ENCODE data around the gene CEP164.
A peak's percentile ranks its signal among the peaks of the same experiment; 100 is the strongest.

CEP164 gene

GRCh38 chr11:117419482-117420142 is 92.0 kb downstream of the CEP164 start:
- no peak for DNase-seq (ENCODE audit: low read depth in 2 of 2)

DNA sequence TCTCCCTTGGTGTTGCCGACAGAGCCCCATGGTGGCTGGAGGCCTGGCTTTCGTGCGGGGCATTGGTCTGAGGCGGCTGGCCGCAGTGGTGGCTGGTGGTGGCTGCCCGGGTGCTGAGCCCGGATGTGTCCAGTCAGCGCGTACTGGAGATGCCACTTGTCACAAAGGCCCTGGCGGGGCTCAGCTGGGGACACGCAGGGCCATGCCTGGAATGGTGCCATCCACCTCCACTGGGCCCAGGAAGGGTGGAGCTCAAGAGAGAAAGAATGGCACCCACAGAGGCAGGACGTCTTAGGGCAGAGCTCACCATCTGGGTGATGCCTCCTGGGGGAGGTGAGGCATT is 92.5 kb downstream of the CEP164 start:
- no peak for DNase-seq (ENCODE audit: low read depth in 2 of 2)

DNA sequence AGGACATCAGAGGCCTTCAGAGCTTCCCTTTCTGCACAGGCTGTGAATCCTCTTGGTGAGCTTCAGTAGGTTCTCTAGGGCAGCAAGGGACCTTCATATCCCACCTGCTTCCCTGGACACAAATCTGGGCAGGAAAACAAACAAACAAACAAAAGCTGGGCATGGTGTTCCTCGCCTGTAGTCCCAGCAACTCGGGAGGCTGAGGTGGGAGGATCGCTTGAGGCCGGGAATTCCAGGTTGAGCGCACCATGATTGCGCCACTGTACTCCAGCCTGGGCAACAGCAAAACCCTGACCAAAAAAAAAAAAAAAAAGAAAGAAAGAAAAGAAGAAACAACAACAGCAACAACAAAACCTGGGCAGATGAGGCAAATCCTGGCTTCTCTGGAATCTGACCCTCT is 92.9 kb downstream of the CEP164 start:
- no peak for DNase-seq (ENCODE audit: low read depth in 2 of 2)

DNA sequence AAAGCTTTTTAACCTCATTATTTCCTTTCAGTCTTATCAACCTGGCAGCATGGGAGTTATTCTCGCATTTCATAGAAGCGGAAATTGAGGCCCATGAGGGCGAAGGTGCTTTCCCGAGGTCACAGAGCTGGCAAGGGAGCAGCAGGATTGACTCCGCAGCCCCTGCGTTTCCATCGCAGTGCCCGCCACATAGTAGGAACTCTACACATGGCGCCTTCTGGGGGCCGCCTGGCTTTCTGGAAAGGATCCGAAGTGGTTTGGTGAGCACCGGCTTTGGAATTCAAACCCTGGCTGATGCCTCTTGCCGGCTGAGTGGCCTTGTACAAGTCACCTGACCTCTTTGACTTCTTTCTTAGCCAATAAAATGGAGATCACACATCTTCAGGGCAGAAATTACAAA is 93.4 kb downstream of the CEP164 start:
- no peak for DNase-seq (ENCODE audit: low read depth in 2 of 2)

GRCh38 chr11:117421476-117421875 is 93.8 kb downstream of the CEP164 start:
- DNase-seq (ENCODE audit: low read depth in 2 of 2), result no peak

- no peak for DNase-seq (ENCODE audit: low read depth in 2 of 2)
These were observed 95.5 kb downstream of the CEP164 start for GRCh38 chr11:117423046-117423575.

GRCh38 chr11:117424781-117425180 is 97.1 kb downstream of the CEP164 start:
- DNase-seq (ENCODE audit: low read depth in 2 of 2), result no peak

GRCh38 chr11:117425679-117426296 is 98.1 kb downstream of the CEP164 start:
- DNase-seq (ENCODE audit: low read depth in 2 of 2), result no peak

DNA sequence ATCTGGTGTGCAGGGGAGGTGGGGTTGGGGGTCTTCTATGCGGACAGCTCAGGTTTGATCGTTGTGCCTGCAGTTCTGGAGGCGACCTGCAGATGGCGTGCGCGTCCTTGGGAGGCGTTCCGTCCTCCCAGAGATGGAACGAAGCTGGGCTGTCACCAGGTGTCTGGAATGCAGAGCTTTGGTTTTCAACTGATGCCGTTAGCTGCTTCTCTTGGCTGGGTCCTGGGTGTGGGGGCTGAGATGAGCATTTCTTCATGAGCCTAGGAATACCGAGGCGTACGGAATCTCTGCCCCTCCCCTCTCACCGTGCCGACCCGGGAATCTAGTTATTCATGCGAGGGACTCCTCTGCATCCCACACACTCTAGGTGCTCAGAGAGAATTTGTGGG is 98.6 kb downstream of the CEP164 start:
- DNase-seq (ENCODE audit: low read depth in 2 of 2), result peak; percentile 44 to 68

DNA sequence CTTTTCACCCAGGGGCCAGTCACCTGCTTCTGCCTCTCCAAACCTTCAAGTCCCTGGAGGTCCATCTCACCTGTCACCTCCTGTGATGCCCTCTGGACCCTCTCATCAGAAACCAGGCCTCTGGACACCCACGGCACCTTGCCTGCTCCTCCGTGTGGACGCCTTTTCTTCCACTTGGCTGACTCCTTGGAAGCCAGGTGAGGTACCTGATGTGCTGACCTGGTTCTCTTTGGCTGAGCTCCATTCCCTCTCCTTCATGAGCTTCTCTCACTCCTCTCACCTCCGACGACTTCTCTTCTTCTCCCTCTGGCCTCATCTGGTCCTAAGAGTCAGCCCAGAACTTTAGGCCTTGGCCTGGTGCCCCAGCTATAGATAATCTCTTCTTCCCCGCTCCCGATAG is 99.3 kb downstream of the CEP164 start:
- DNase-seq (ENCODE audit: low read depth in 2 of 2), result no peak

DNA sequence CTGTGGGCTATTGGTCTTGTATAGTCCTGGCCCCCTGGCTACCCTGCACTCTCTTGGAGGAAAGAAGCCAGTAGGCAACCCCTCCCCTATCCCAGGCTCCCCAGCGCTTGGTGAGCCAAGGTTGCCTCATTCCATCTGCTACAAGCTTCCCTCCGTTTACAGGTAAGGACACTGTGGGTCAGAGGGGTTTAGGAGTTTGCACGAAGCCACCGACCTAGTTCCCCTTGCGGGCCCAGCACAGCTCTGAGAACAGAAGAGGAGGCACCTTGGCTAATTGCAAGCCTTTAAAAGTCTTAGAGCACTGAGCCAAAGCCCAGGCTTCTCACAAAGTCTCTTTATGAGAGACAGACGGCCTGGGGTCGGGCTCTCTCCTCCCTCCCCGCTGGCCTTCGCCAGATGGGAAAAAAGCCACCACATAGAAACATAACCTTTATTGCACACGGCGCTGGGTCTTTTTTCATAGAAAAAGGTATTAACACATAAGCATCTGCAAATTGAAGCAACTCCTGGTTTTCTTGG is 99.8 kb downstream of the CEP164 start:
- no peak for DNase-seq (ENCODE audit: low read depth in 2 of 2)

GRCh38 chr11:117428186-117428855 is 100.7 kb downstream of the CEP164 start:
- no peak for DNase-seq (ENCODE audit: low read depth in 2 of 2)

DNA sequence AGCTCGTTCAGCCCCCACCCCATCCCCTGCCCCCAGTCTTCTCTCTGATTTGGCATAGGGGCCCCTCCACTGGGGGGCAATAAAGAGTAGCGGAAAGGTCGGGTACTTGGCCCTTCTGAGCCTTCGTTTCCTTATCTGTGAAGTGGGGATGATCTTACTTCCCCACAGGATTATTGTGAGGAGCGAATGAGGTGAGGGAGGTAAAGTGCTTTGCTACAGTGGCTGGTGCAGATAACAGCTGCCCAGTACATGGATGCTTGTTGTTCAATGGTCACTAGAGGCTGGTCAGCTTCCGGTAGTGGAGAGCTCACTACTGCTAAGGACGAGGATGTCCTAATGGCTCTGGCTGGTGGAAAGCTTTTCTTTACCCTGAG is 101.2 kb downstream of the CEP164 start:
- no peak for DNase-seq (ENCODE audit: low read depth in 2 of 2)

- DNase-seq (ENCODE audit: low read depth in 2 of 2), result no peak
These were observed 102.8 kb downstream of the CEP164 start for GRCh38 chr11:117430293-117430955.

DNA sequence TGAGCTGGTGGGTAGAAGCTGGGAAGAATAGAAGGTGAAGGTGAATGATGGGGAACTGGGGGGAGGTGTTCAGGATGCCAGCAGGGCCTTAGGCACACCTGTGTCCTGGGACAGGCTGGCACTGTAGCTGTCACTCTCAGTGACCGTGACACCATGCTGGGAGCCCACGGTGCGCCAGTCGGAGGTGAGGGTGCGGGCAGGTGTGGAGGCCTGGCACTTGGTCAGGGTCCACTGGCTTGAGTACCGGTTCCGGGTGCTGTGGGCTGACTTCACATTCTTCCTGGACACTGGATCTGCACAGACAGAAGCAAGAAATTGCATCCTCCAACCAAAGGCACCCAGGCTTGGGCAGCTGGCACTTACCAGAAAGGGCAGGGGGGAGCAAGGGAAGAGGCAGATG is 103.8 kb downstream of the CEP164 start:
- no peak for DNase-seq (ENCODE audit: low read depth in 2 of 2)

DNA sequence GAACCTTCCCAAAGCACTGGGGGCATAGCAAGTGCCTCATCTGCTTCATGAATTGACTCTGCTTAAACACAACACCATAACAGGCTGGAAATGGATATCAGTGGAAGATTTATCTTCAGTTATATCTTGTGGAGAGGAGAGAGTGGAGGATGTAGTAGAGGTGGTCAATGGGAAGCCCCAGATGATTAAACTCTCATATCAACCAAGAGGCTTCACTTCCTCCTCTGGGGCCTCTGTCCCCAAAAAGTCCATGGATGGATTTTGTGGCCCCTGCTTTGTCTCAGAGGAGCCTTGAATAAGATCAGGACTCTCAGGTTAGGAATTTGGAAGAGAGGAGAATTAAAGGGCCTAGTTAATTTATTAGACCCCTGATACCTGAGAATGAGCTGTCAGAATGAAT is 106.1 kb downstream of the CEP164 start:
- no peak for DNase-seq (ENCODE audit: low read depth in 2 of 2)

DNA sequence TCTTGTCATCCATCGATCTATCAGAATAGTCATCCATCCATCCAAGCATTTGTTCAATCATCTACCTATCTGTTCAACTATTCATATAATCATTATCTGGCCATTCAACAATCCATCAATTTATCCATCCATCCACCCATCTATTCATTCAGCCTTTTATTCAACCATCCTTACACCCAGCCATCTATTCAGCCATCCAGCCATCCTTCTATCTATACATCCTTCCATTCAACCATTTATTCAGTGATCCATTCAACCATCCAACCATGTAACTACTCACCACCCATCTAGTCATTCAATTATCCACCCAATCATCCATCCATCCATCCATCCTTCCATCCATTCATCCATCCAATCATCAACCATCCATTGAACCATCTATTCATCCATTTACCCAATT is 106.8 kb downstream of the CEP164 start:
- no peak for DNase-seq (ENCODE audit: low read depth in 2 of 2)

GRCh38 chr11:117435326-117435725 is 107.7 kb downstream of the CEP164 start:
- DNase-seq (ENCODE audit: low read depth in 2 of 2), result no peak

GRCh38 chr11:117437041-117437790 is 109.6 kb downstream of the CEP164 start:
- no peak for DNase-seq (ENCODE audit: low read depth in 2 of 2)

- no peak for DNase-seq (ENCODE audit: low read depth in 2 of 2)
These were observed 110.1 kb downstream of the CEP164 start for GRCh38 chr11:117437791-117438130.

- no peak for DNase-seq (ENCODE audit: low read depth in 2 of 2)
These were observed 110.8 kb downstream of the CEP164 start for GRCh38 chr11:117438371-117439000.
